ENCODE data around the gene S100B. TPM values are rescaled to one million over a fixed set of nuclear protein-coding genes. Genes with fewer than 3 reads are reported as not detected.

Gene S100B
- polyA plus RNA-seq, 6 donors from 2014 or later = 0.34 to 0.45 (median 0.36) TPM; not detected in 3

DNA sequence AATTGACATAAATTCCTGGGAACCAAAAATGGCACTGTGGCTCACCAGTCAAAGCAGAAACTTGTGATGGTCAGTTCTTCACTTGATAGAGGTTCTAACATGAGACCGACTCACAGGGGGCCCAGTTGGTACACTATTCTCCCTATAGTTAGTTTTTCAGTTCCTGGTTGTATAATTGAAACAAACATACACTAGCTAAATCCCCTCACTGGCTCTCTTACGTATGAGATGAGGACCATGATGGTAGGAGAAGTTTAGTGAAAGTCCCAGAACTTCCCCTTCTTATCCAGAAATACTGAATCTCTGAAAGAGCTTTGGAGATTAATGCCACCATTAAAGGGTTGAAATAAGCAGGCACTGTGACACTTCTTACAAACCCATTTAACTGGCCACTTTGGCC lies 2.8 kb upstream of the S100B start:
- Mint-ChIP-seq H3K4me3 (no peak overlapping the region), H3K4me1 (peaks cover 10 to 15% (median 14%) of the 10 kb centered on the region in 3 donors), H3K27ac (no peak overlapping the region), H3K9me3 (peaks cover 0 to 20% (median 10%) of the 10 kb centered on the region in 7 donors), H3K27me3 (peaks cover 0 to 10% (median 0%) of the 10 kb centered on the region in 3 donors), H3K36me3 (peaks cover 4 to 14% of the 10 kb centered on the region in 2 donors)
- ATAC-seq (ENCODE audit: low read depth in 2 of 2) (no peak), DNase-seq (no peak)

GRCh38 chr21:46606427-46606813 lies 1.5 kb upstream of the S100B start:
- peaks cover 4 to 14% of the 10 kb centered on the region in 2 donors for H3K36me3 Mint-ChIP-seq
- ATAC-seq (ENCODE audit: low read depth in 2 of 2) = peak in 1 of 2 donors; percentile 17
- H3K27me3 Mint-ChIP-seq = peaks cover 0 to 10% (median 0%) of the 10 kb centered on the region in 3 donors
- peaks cover 0 to 13% (median 5%) of the 10 kb centered on the region in 7 donors for H3K9me3 Mint-ChIP-seq
- peak overlapping the region in 1 of 8 donors; percentile 15 for H3K4me3 Mint-ChIP-seq
- peaks cover 10 to 15% (median 14%) of the 10 kb centered on the region in 3 donors for H3K4me1 Mint-ChIP-seq
- no peak for DNase-seq
- H3K27ac Mint-ChIP-seq = peak overlapping the region in 1 of 6 donors; percentile 65

DNA sequence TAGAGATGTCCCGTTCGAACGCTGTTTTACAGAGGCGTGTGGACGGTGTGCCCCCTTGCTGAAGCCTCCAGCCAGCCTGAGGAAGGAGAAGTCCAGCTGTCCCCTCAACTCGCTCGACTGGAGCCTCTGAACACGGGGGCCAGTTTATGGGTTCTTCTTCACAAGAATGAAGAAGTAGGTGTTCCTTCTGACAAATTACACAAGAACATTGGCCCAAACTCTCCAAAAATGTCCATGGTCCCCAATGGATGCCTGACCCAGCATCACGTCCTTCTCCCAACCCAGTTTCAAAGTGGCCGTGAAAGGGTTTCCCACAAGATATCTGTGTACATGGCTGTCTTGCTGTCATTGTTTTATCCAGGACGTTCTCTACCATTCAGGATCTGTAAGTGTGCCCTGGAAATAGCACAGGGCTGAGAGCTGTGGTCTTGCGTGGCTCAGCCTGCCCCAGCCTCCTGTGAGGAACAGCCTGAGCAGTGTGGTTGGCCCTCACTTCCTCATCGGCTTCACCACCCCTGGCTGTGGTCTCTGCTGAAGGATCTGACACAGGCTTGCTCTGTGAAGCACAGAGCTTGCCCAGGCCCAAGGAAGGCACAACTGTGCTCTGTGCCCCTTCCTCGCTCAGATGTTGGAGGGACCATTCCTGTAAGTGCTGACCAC lies 1.0 kb upstream of the S100B start:
- peaks cover 3 to 14% of the 10 kb centered on the region in 2 donors for H3K36me3 Mint-ChIP-seq
- peaks cover 0 to 10% (median 3%) of the 10 kb centered on the region in 7 donors for H3K9me3 Mint-ChIP-seq
- H3K4me1 Mint-ChIP-seq = peaks cover 10 to 15% (median 14%) of the 10 kb centered on the region in 3 donors
- H3K27ac Mint-ChIP-seq = peak overlapping the region in 3 of 6 donors; percentile 24 to 65 (median 54)
- ATAC-seq (ENCODE audit: low read depth in 2 of 2) (peak; percentile 97 to 100), DNase-seq (peak; percentile 21)
- peak overlapping the region in 1 of 8 donors; percentile 74 for H3K4me3 Mint-ChIP-seq
- peaks cover 0 to 10% (median 0%) of the 10 kb centered on the region in 3 donors for H3K27me3 Mint-ChIP-seq

- peaks cover 0 to 1% of the 10 kb centered on the region in 2 donors for H3K36me3 Mint-ChIP-seq
- peaks cover 10 to 15% (median 14%) of the 10 kb centered on the region in 3 donors for H3K4me1 Mint-ChIP-seq
- H3K27ac Mint-ChIP-seq = no peak overlapping the region
- ATAC-seq (ENCODE audit: low read depth in 2 of 2) (no peak), DNase-seq (no peak)
- H3K9me3 Mint-ChIP-seq = peaks cover 0 to 2% (median 0%) of the 10 kb centered on the region in 7 donors
- peaks cover 0 to 1% (median 0%) of the 10 kb centered on the region in 3 donors for H3K27me3 Mint-ChIP-seq
- H3K4me3 Mint-ChIP-seq = no peak overlapping the region
Observed at GRCh38 chr21:46604329-46604974, 430 bp downstream of the S100B start.

DNA sequence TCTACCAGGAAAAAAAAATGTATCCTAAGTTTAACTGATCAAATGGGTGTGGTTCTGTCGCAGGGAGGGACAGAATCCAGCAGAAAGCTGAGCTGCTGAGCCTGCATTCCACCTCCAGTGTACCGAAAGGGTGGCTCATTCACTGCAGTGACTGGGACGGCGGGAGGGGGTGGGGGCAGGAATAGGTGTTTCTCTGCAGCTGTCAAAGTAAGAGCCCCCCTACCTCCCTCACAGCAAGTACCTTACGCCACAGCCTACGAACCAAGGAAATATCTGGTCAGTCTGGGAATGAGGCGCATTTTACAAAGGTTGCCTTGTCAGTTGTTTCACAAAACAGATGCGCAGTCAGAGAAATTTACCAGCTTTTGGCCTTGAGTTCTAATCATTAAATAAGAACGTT lies 1.7 kb downstream of the S100B start:
- H3K4me3 Mint-ChIP-seq = no peak overlapping the region
- H3K36me3 Mint-ChIP-seq = no peaks in the 10 kb centered on the region
- H3K27me3 Mint-ChIP-seq = no peaks in the 10 kb centered on the region
- DNase-seq (no peak), ATAC-seq (ENCODE audit: low read depth in 2 of 2) (no peak)
- peaks cover 10 to 15% (median 14%) of the 10 kb centered on the region in 3 donors for H3K4me1 Mint-ChIP-seq
- H3K27ac Mint-ChIP-seq = no peak overlapping the region
- no peaks in the 10 kb centered on the region for H3K9me3 Mint-ChIP-seq

GRCh38 chr21:46600978-46601377 lies 3.9 kb downstream of the S100B start:
- no peak for ATAC-seq (ENCODE audit: low read depth in 2 of 2)
- no peaks in the 10 kb centered on the region for H3K36me3 Mint-ChIP-seq
- DNase-seq = no peak
- no peak overlapping the region for H3K27ac Mint-ChIP-seq
- no peaks in the 10 kb centered on the region for H3K27me3 Mint-ChIP-seq
- H3K4me3 Mint-ChIP-seq = no peak overlapping the region
- H3K4me1 Mint-ChIP-seq = peaks cover 2 to 6% (median 3%) of the 10 kb centered on the region in 3 donors
- no peaks in the 10 kb centered on the region for H3K9me3 Mint-ChIP-seq

- Mint-ChIP-seq H3K4me1 (peaks cover 0 to 3% (median 0%) of the 10 kb centered on the region in 3 donors), H3K4me3 (no peak overlapping the region), H3K27ac (no peak overlapping the region)
Observed at GRCh38 chr21:46600305-46600704, 4.6 kb downstream of the S100B start.

GRCh38 chr21:46598581-46599572 lies 6.0 kb downstream of the S100B start:
- no peak overlapping the region for H3K27ac Mint-ChIP-seq
- ATAC-seq (ENCODE audit: low read depth in 2 of 2) (no peak), DNase-seq (no peak)
- no peaks in the 10 kb centered on the region for H3K27me3 Mint-ChIP-seq
- H3K4me1 Mint-ChIP-seq = no peaks in the 10 kb centered on the region
- H3K4me3 Mint-ChIP-seq = no peak overlapping the region
- H3K9me3 Mint-ChIP-seq = peaks cover 0 to 17% (median 7%) of the 10 kb centered on the region in 7 donors
- no peaks in the 10 kb centered on the region for H3K36me3 Mint-ChIP-seq

More at GRCh38 chr21:46600305-46600704, 4.6 kb downstream of the S100B start:
- Mint-ChIP-seq H3K9me3 (peaks cover 0 to 4% (median 2%) of the 10 kb centered on the region in 7 donors), H3K36me3 (no peaks in the 10 kb centered on the region), H3K27me3 (no peaks in the 10 kb centered on the region)
- no peak for ATAC-seq (ENCODE audit: low read depth in 2 of 2)
- no peak for DNase-seq

DNA sequence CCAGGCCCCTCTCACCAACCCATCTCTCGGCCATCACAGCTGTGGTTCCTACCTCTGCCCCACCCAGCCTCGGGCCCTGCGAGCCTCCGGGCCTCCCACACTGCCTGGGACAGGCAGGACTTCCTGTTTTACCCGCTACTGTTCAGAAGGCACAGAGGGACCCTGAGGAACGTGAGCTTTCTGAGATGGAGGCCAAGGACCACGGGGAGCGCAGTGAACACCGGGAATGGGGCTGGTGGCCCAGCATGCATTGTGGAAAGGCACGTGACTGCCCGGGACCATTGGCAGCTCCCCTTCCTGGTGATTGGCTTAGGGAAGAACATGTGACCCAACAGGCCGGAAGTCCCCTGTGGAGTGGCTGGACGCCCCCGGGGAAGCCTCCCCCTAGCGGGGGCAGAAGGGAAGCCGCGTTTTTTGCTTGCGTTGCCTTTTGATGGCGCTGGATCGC lies 7.0 kb downstream of the S100B start:
- H3K4me1 Mint-ChIP-seq = no peaks in the 10 kb centered on the region
- DNase-seq = no peak
- peaks cover 0 to 27% (median 15%) of the 10 kb centered on the region in 7 donors for H3K9me3 Mint-ChIP-seq
- ATAC-seq (ENCODE audit: low read depth in 2 of 2) = no peak
- H3K27me3 Mint-ChIP-seq = peaks cover 0 to 3% (median 0%) of the 10 kb centered on the region in 3 donors
- no peaks in the 10 kb centered on the region for H3K36me3 Mint-ChIP-seq
- no peak overlapping the region for H3K27ac Mint-ChIP-seq
- no peak overlapping the region for H3K4me3 Mint-ChIP-seq

GRCh38 chr21:46597031-46597430 lies 7.9 kb downstream of the S100B start:
- no peak for ATAC-seq (ENCODE audit: low read depth in 2 of 2)
- H3K36me3 Mint-ChIP-seq = no peaks in the 10 kb centered on the region
- H3K27ac Mint-ChIP-seq = no peak overlapping the region
- H3K4me1 Mint-ChIP-seq = no peaks in the 10 kb centered on the region
- no peak overlapping the region for H3K4me3 Mint-ChIP-seq
- no peak for DNase-seq
- peaks cover 0 to 35% (median 19%) of the 10 kb centered on the region in 7 donors for H3K9me3 Mint-ChIP-seq
- H3K27me3 Mint-ChIP-seq = peaks cover 0 to 7% (median 0%) of the 10 kb centered on the region in 3 donors

DNA sequence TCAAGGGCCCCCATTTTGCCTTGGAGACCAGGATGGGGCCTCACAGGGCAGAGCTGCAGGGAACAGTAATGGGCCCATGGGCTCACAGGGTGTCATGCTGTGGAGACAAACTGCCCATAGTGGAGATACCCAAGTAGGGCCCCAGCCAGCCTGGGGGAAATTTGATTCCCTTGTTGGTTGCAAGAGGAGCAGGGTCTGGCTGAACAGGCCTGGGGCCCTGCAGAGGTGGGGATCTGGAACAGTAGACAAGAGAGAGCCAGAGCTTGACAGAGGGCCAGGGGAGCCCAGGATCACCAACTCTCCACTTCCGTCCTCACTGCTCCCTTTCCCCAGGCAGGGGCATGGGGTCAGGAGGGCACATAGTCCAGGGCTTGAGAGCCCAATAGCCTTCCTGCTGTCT lies 8.7 kb downstream of the S100B start:
- H3K27ac Mint-ChIP-seq = no peak overlapping the region
- peaks cover 0 to 6% of the 10 kb centered on the region in 2 donors for H3K36me3 Mint-ChIP-seq
- no peaks in the 10 kb centered on the region for H3K4me1 Mint-ChIP-seq
- ATAC-seq (ENCODE audit: low read depth in 2 of 2) (no peak), DNase-seq (no peak)
- peaks cover 0 to 7% (median 0%) of the 10 kb centered on the region in 3 donors for H3K27me3 Mint-ChIP-seq
- H3K4me3 Mint-ChIP-seq = no peak overlapping the region
- H3K9me3 Mint-ChIP-seq = peaks cover 0 to 43% (median 26%) of the 10 kb centered on the region in 7 donors

GRCh38 chr21:46594276-46594675 lies 10.6 kb downstream of the S100B start:
- Mint-ChIP-seq H3K4me3 (no peak overlapping the region), H3K27ac (no peak overlapping the region), H3K36me3 (peaks cover 6 to 8% of the 10 kb centered on the region in 2 donors), H3K9me3 (peaks cover 0 to 62% (median 39%) of the 10 kb centered on the region in 7 donors), H3K4me1 (no peaks in the 10 kb centered on the region), H3K27me3 (peaks cover 0 to 11% (median 0%) of the 10 kb centered on the region in 3 donors)
- no peak for ATAC-seq (ENCODE audit: low read depth in 2 of 2)
- DNase-seq = no peak
